HG02763 (cell line): ENCODE measurements around the gene GAS2L1.
"Not testable (repeated sequence)": the region's sequence is repeated elsewhere in the genome, so short reads cannot be mapped to it uniquely, and the experiment has no call there.

Experiments
- ATAC-seq: cut with Tn5 transposase; IDR thresholded peaks from one replicate; pipeline ENCODE4 v1.9.1; 2021; ENCODE audit warnings: mild to moderate bottlenecking, moderate library complexity; ENCODE audit not compliant: unreplicated experiment

GAS2L1 gene

GRCh38 chr22:29340566-29340965 lies 34.1 kb downstream of the GAS2L1 start:
- ATAC-seq: no peak

- ATAC-seq: no peak
Observed at GRCh38 chr22:29341056-29341848, 34.8 kb downstream of the GAS2L1 start.

GRCh38 chr22:29341849-29342127 lies 35.3 kb downstream of the GAS2L1 start:
- ATAC-seq: no peak

- ATAC-seq: no peak
Observed at GRCh38 chr22:29342177-29342576, 35.7 kb downstream of the GAS2L1 start.

- ATAC-seq: no peak
Observed at GRCh38 chr22:29342577-29343312, 36.3 kb downstream of the GAS2L1 start.

GRCh38 chr22:29343313-29343805 lies 36.9 kb downstream of the GAS2L1 start:
- ATAC-seq: no peak

GRCh38 chr22:29344137-29344536 lies 37.7 kb downstream of the GAS2L1 start:
- ATAC-seq: no peak

GRCh38 chr22:29344889-29345288 lies 38.4 kb downstream of the GAS2L1 start:
- ATAC-seq: not testable (repeated sequence)

- ATAC-seq: no peak
Observed at GRCh38 chr22:29345932-29346331, 39.5 kb downstream of the GAS2L1 start.

GRCh38 chr22:29346659-29347058 lies 40.2 kb downstream of the GAS2L1 start:
- no peak for ATAC-seq

- no peak for ATAC-seq
Observed at GRCh38 chr22:29348041-29348440, 41.6 kb downstream of the GAS2L1 start.

GRCh38 chr22:29348956-29349355 lies 42.5 kb downstream of the GAS2L1 start:
- no peak for ATAC-seq

GRCh38 chr22:29351042-29351441 lies 44.6 kb downstream of the GAS2L1 start:
- no peak for ATAC-seq

- ATAC-seq: no peak
Observed at GRCh38 chr22:29351891-29352290, 45.4 kb downstream of the GAS2L1 start.

GRCh38 chr22:29352778-29353177 lies 46.3 kb downstream of the GAS2L1 start:
- ATAC-seq: no peak

GRCh38 chr22:29353286-29353685 lies 46.8 kb downstream of the GAS2L1 start:
- no peak for ATAC-seq

GRCh38 chr22:29353860-29354259 lies 47.4 kb downstream of the GAS2L1 start:
- no peak for ATAC-seq

GRCh38 chr22:29357193-29357890 lies 50.9 kb downstream of the GAS2L1 start:
- not testable (repeated sequence) for ATAC-seq

- ATAC-seq: no peak
Observed at GRCh38 chr22:29359469-29359868, 53.0 kb downstream of the GAS2L1 start.
